HG02870 (cell line): Measurements from ENCODE around the gene RHOT1.
"Not testable (repeated sequence)": the region's sequence is repeated elsewhere in the genome, so short reads cannot be mapped to it uniquely, and the experiment has no call there.

Source experiments
- ATAC-seq: cut with Tn5 transposase; IDR thresholded peaks from one replicate; pipeline ENCODE4 v1.9.1; 2021; ENCODE audit warnings: mild to moderate bottlenecking, moderate library complexity; ENCODE audit not compliant: unreplicated experiment

RHOT1 gene

DNA sequence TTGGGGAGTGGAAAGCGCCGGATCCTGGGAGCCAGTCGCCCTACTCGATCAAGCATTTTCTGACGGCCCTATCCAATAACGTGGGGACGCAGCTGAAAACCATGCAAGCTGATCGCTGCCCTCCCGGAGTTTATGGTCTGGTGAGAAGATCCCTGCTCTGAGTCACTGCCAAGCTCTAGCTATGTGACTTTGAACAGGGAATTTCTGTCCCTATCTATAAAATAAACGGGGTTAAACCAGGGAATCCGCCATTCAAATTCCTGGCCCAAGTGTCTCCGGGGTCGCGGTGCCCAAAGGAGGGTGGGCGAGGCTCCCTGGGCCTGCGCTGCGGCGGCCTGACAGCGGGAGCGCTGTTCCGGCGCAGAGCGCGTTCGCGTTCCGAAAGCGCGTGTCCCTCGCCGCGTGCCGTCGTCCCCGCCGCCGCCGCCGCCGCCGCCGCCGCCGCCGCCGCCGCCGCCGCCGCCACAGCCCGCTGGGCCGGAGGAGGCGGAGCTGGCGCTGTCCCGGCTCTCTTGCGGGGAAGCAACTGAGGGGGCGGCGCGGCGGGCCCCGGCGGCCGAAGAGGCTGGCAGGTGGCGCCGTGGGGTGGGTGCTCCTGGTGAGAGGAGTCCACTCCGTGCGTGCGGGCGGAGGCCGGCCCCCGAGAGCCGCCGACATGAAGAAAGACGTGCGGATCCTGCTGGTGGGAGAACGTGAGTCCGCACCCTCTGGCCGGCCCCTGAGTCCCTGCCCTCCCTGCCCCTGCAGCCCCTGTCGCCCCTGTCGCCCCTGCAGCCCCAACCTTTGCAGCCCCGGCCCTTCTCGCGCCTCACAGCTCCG, at the start of gene RHOT1:
TSS of gene RHOT1 (plus strand) at position 465 of the 819 bp plus-strand sequence. CDS start at position 656, 191 bp downstream.
- peak; percentile 60 for ATAC-seq

DNA sequence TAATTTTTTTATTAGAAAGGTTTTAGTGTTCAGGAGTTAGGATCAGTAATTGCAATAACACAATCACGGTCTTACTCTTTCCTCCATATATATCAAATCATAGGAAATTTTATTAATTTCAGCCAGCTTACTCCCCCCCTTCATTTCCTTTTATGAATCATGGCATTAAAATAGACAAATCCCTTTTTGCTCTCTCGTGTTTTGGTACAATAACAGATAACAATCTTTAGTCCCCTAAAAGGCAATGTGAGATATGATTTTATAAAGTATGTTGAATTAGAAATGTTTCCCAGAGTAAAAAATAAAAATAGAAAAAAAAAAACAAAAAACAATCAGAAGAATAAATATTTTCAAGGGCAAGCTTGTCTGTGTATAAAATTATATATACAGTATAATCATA, 42.6 kb upstream of the RHOT1 start:
- no peak for ATAC-seq

DNA sequence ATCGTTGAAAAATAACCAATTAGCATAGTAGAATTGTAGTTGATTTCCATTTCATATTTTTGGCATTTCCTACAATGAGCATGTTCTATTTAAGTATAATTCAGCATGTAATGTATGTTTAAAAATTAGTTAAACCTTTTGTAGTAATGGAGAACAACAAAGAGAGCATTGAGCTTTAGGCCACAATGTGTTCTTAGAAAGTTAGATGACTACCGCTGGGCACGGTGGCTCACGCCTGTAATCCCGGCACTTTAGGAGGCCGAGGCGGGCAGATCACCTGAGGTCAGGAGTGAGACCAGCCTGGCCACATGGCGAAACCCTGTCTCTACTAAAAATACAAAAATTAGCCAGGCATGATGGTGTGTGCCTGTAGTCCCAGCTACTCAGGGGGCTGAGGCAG, 42.0 kb upstream of the RHOT1 start:
- ATAC-seq, result not testable (repeated sequence)

DNA sequence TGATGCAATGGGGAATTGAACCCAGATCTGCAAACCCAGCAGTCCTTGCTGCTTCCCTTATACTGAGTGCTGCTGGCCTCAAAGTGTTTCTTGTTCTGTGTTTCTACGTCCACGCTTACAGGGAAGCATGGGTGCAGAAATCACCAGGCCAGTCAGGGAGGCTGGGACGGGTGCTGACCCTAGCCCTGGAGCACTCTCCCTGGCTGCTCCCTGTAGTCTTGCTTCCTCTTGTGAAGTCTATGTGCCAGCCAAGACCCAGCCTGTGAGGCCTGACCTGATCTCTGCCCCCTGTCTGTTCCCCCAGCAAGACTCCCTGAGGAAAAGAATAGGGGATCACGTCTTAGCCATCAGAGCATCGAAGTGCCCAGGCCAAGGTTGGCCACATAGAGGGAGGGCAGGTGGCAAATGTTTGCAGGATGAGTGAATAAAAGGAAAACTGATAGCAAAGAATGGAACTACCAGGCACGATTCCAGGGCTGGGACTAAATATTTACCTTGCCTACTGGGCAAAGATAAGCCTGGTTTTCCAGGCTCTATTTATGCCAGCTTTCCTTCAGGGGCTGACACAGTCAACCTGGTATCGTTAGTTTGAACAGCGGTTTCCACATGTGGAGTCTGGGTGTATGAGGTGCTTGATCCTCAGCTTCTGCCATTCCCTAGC, 41.2 kb upstream of the RHOT1 start:
- ATAC-seq, result no peak

DNA sequence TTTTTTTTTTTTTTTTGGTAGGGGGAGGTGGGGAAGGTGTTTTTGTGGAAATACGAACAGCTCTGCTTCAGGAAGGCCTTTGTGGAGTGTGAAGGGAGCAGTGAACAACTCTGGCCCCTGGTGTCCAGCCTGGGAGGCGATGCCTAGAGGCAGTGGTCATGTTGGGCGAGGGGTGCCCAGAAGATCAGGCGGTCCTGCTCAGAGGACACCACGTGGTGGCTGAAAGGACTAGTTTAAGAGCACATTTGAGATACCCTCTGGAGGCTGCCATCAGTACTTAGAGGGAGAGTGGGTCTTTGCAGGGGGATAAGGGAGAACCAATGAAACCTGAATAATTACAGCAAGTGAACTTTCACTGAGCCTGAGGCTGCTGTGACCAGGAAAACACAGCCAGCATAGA, 40.1 kb upstream of the RHOT1 start:
- no peak for ATAC-seq

DNA sequence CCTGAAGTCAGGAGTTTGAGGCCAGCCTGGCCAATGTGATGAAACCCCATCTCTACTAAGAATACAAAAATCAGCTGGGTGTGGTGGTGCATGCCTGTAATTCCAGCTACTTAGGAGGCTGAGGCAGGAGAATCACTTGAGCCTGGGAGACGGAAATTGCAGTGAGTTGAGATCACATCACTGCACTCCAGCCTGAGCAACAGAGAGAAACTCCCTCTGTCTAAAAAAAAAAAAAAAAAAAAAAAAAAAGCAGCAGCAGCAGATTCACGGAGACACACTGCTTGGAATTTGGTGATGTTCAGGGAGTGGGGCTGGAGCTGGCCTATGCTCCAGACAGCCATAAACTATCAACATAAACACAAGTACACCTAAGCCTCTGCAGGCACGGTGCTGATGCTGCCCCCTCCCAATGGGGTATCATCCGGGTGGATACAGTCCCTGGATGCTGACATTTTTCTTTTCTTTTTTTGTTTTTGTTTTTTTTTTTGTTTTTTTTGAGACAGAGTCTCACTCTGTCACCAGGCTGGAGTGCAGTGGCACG, 39.6 kb upstream of the RHOT1 start:
- ATAC-seq, result no peak

DNA sequence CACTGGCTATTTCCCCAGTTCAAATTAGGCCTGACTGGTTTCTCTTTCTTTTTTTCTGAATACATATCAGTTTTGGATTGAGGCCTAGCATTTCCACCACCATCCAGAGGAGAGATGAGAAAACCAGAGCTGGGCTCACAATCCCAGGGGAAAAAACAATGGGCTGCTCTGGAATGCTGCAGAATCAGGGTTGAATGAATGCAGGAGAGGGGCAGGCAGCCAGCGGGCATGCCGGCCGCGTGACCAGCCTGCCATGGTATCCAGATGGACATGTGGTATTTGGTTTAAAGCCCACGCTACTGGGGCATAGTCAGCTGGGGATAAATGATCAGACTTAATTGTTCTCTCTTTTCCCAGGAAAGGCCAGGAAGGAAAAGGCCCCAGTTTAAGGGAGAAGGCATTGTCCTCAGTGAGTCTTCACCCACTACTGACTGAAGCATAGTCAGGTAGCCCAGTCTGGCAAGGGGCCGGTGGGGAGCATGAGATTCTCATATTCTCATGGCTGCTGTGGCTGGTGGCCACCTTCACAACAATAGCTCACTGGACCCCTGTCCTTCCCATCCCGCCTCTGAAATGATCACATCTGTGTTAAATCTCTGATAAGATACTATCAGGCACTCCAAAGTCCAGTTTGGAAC, 38.7 kb upstream of the RHOT1 start:
- ATAC-seq, result no peak

DNA sequence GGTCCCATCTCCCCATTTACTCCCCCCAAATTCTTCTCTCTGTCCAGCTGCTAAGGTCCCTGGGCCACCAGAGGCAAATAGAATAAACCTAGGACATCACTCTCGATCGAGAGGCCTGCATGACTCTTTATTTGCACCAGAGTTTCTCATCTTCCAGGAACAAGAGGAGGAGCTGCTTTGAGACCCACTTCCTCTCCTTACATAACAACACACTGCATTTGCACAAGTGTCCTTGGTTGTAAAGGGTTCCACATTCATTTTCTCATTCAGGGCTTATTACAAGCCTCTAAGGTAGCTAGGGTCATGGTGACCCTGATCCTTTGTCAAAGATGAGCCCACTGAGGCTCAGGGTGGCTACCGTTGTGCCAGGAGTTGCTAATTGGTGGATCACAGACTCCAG, 38.1 kb upstream of the RHOT1 start:
- ATAC-seq, result no peak

DNA sequence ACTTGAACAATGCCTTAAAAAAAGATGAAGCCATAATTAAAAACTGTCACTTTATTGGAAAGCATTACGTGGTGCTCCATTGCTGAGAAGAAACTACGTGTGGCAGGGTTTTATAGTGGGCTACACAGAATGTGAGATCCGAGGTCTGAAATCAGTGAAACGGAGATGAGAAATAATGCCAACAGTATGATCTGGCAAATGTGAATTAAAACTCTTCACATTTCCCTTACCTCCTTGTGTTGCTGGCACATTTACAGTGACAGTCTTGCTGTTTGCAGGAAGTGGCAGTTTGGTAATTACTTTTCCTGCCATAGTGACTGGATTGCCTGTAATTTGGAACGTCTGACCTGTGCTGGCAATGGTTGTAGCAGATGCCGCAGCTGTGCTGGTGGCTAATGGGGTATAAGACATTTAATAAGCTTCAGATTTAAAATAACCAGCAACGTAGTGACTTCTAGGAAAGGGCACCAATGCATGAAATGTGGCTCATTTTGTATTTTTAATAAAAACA, 35.8 kb upstream of the RHOT1 start:
- not testable (repeated sequence) for ATAC-seq

DNA sequence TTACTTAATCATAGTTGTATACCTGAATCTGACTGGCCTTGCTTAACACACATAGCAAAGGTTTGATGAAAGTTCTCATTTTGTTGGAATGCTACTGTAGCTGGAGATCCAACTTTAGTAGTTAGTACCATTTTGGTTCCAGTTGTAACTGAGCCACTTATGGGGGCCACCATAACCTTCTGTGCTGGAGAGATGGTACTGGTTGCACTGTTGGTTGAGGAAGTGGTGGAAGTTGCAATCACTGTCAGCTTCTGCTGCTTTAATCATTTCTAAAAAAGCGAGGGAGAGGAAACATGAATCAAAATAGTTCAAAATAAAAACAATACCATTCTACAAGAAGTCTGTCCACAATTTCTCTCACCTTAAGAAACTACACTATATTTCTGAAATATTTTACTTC, 35.1 kb upstream of the RHOT1 start:
- not testable (repeated sequence) for ATAC-seq

DNA sequence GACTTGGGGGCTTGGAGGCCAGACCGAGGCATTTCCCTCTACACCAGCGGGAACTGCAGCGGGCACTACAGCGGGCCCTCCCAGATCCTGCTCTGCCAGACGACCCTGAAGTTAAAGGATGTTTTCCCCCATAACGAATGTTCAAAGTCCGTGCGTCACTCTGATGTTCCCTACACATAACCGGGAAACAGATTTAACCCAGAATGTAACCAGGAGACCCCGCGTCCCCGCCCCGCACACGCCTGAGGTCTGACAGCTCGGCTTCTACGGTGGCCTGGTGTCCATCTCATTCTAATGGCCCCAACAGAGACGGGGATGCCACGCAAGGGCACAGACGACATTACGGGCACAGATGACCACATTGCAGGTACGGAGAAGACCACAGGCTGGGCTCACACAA, 31.7 kb upstream of the RHOT1 start:
- ATAC-seq, result no peak

DNA sequence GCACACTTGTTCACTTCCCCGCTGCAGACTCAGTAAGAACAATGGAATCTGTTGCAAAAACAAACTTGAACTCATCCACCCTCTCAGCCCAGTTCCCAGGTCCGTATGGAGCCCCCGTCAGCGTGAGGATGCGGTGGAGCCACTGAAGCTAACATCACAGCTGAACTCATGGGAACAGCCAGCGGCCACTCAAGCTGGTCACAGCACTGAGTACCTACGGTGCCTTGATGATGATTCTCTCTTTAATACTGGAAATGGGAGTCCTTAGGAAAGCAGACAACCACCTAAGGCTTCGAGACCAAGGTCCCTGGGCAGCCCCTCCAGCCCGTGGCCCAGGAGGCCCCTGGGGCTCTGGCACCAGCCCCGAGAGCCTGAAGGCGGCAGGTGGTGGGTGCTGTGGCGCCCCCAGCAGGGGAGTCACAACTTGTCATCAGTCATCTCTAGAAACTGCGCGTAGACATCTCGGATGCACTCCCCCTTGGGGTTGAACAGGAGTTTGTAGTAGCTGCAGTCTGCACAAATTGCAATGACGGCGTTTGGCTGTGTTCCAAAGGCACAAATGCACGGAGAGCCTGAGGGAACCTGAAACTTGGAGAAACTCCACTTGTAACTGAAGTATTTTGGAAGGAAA, 31.0 kb upstream of the RHOT1 start:
- no peak for ATAC-seq

DNA sequence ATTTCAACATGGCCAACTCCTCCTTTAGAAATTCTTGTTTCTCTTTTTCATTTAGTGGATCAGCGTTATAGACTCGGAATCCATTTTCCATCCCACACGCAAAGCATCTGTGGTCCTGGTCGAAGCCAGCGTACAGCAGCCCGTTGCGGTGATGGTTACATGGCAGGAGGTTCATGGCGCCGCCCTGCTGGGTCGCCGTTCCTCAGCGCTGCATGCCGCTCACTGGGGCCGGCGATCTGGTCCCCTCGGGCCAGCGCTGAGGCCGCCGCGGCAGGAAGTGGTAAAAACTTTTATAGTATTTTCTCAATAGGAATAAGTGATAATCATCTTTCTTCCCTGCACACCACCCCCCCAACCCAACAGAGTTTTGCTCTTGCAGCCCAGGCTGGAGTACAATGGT, 29.9 kb upstream of the RHOT1 start:
- no peak for ATAC-seq

DNA sequence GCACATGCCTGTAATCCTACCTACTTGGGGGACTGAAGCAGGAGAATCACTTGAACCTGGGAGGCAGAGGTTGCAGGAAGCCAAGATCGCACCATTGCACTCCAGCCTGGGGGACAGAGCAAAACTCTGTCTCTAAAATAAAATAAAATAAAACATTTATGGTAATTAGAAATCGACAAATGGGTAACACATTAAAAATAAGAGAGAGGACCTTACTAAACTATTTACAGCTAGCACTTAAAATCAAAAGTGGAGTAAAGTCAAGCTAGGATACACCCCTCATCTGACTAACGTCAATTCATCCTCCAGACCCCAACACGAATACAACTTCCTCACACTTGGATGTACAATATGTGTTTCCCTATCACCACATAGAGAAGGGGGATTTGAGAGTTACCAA, 27.8 kb upstream of the RHOT1 start:
- no peak for ATAC-seq

DNA sequence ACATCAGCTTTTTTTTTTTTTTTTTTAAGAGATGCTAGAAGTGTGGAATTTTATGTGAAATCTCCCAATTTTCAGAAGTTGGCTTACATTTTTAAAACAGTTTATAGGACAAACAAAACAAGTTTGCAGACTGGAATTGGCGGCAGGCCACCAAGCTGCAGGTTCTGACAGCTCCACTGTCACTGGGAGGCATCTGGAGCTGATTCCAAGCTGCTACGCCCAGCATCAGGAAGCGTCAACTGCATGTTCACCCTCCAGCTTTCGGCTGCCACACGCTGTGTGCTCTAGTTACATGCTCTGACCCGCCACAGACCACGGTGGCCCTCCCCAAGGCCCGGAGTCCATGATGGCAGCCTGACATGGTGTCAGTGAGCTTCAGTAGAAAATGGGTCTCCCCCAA, 26.8 kb upstream of the RHOT1 start:
- not testable (repeated sequence) for ATAC-seq

DNA sequence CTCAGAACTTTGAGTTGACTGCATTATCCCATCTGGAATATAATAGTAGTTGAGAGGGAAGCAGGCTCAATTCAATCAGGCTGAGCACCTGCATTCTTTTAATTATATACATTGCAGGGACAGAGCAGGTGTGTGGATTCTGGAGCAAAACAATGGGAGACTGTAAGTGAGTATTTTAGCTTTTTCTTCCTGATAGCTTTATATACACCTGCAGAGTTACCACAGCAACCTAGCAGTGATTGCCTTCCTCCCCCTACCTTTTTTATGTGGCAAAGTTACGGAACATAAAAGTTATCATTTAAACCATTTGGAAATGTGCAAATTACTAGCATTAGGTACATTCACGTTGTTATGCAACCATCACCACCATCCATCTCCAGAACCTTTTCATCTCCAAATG, 25.4 kb upstream of the RHOT1 start:
- no peak for ATAC-seq

DNA sequence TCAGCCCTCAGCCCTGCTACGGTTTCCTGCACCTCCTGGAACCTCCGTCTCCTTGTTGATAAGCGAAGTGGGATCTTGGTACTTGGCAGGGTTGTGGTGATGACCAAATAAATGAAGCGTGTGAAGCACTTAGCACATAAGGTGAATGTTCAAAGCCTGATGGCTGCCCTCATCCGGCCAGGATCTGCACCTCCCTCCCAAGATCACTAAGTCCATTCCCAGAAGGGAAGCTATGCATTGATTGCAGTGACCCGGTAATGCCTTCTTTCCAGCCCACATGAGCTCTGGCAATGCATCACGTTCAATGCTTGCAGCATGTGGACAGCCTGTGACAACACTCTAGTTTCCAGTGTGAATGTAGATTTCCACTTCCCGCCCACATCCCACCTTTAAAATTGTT, 24.9 kb upstream of the RHOT1 start:
- no peak for ATAC-seq

DNA sequence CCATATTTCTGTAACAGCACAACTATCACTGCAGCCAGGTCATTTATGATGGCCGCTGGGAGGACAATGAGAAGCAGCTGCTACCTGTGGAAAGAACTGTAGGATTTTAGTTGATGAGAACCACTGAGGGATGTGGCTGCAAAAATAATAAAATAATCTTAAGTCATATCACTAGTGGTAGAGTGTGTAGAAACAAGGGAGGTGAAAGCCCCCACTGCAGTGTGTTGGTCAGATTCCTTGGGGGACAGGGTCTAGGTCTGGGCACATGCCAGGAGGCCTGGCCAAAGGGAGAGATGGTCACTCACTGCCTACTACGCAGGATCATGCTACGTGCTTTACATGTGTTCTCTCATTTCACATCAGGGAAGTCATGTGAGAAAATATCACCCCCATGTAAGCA, 24.2 kb upstream of the RHOT1 start:
- not testable (repeated sequence) for ATAC-seq

DNA sequence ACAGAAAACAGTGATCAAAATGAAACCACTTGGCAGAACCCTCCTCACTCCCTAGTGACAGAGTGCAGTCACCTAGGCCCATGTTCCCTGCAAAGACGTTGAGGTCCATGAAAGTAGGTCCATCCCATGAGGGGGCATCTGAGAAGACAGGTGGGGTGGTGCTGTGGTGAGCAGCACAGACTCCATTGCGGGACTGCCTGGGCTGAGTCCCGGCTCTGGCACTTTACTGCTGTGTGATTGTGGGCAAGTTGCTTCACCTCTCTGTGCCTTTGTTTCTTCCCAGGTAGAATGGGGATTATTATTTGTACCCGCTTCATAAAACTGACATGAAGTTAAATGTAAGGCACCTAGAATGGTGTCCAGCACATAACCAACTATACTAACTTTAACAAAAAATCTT, 23.5 kb upstream of the RHOT1 start:
- ATAC-seq, result no peak

DNA sequence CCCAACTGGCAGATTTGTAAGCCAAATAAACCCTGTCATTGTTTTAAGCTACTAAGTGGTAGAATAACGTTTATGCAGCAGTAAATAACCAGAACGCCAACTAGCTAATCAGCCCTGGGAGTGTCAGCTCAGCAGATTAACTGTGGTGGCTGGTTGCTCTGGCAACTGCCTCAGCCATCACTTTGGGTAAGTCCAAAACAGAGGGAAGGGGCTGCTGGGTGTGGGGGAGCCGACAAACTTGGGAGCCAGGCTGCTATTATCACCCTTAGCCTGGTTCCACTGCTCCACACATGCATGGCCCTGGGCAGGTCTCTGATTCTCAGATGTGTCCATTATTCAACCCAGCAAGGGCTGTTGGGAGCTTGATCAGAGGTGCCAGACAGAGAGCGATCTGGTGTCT, 22.2 kb upstream of the RHOT1 start:
- ATAC-seq, result no peak

DNA sequence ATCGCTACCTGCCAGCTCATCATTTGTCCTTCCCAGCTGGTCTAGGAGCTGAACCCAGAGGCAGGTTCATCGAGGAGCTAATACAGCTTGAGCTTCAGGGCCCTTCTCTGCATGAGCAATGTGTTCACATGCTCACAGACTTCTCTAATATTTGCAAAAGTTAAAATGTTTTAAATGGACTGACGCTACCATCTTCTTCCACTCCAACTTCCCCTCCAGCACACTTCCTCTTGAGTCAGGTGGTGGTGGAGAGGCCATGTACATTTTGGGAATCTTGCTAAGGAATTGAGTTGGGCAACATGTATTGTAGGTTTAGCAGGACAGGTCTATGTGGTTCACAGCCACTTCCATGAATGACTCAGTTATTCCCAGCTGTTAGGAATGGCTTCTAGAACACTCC, 21.6 kb upstream of the RHOT1 start:
- no peak for ATAC-seq
